ENCODE data around the gene GOLT1A. TPM values are rescaled to one million over a fixed set of nuclear protein-coding genes. Genes with fewer than 3 reads are reported as not detected.

Gene GOLT1A
- total RNA-seq, 4 donors from 2014 or later, result not detected

DNA sequence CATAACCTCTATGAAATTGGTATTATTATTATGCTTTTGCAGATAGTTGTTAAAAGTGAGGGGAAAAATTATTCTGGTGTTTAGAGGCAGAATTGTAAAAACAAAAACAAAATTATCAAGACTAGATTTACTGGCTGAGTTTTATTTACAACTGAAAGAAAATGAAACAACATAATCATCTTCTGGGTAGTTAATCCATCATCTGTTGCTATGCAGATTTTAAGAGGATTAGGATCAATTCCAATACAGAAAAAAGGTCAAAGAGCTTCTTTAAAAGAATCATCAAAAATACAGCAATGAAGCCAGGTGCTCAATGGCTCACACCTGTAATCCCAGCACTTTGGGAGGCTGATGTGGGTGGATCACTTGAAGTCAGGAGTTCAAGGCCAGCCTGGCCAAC is 8.3 kb downstream of the GOLT1A start:
- TF ChIP-seq, protein P1, sequence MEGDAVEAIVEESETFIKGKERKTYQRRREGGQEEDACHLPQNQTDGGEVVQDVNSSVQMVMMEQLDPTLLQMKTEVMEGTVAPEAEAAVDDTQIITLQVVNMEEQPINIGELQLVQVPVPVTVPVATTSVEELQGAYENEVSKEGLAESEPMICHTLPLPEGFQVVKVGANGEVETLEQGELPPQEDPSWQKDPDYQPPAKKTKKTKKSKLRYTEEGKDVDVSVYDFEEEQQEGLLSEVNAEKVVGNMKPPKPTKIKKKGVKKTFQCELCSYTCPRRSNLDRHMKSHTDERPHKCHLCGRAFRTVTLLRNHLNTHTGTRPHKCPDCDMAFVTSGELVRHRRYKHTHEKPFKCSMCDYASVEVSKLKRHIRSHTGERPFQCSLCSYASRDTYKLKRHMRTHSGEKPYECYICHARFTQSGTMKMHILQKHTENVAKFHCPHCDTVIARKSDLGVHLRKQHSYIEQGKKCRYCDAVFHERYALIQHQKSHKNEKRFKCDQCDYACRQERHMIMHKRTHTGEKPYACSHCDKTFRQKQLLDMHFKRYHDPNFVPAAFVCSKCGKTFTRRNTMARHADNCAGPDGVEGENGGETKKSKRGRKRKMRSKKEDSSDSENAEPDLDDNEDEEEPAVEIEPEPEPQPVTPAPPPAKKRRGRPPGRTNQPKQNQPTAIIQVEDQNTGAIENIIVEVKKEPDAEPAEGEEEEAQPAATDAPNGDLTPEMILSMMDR (IDR thresholded peaks at IDR 0.05), result no peak
- ATAC-seq (ENCODE audit: low FRiP score) (no peak), DNase-seq (ENCODE audit: low spot score) (no peak)

DNA sequence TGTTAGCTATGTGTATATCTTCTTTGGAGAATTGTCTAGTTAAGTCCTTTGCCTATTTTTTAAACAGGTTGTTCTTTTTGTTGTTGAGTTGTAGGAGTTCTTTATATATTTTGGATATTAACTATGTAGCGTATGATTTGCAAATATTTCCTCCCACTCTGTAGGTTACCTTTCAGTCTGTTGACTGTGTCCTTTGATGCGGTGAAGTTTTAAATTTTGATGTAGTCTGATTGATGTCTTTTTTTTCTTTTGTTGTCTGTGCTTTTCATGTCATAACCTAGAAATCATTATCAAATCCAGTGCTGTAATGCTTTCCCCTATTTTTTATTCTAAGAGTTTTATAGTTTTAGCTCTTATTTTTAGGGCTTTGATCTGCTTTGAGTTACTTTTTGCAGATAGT is 8.8 kb downstream of the GOLT1A start:
- no peak for ATAC-seq (ENCODE audit: low FRiP score)
- TF ChIP-seq, protein P1 (IDR thresholded peaks at IDR 0.05), result no peak
- no peak for DNase-seq (ENCODE audit: low spot score)

GRCh38 chr1:204203206-204203767 is 10.5 kb downstream of the GOLT1A start:
- ATAC-seq (ENCODE audit: low FRiP score), result no peak
- TF ChIP-seq, protein P1 (IDR thresholded peaks at IDR 0.05), result no peak
- no peak for DNase-seq (ENCODE audit: low spot score)

GRCh38 chr1:204202481-204202880 is 11.3 kb downstream of the GOLT1A start:
- TF ChIP-seq, protein P1 (IDR thresholded peaks at IDR 0.05), result no peak
- ATAC-seq (ENCODE audit: low FRiP score), result no peak

DNA sequence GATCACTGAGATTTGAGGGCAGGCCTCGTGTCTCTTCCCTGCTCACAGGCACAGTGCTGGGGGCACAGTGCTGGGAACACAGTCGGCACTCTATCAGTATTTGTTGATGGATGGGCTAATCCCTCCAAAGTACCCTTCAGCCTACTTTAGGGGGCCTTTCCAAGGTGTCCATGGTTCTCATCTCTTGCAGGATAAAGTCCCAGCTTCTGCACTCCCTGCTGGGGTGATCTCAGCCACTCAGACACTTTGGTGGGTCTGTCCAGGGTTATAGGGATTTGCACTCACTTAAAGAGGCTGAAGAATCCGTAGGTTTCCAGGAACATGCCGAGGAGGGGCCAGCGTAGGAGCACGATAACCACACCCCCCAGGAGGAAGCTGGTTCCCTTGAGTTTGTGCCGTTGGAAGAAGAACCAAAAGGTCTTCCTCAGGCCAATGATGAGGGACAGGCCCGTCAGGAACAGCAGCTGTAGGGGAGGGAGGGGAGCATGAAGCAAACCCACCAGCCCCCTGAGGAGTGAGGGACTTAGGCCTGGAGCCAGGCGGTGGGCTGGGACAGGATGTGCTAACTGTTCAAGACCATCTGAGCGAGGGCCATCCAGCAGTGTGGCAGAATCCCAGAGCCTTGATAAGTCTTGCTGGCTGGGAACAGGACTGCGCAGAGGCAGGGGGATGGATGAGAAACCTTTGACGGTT is 12.3 kb downstream of the GOLT1A start:
- DNase-seq (ENCODE audit: low spot score), result no peak
- TF ChIP-seq, protein P1 (IDR thresholded peaks at IDR 0.05), result no peak
- no peak for ATAC-seq (ENCODE audit: low FRiP score)

More at GRCh38 chr1:204202481-204202880, 11.3 kb downstream of the GOLT1A start:
- no peak for DNase-seq (ENCODE audit: low spot score)

DNA sequence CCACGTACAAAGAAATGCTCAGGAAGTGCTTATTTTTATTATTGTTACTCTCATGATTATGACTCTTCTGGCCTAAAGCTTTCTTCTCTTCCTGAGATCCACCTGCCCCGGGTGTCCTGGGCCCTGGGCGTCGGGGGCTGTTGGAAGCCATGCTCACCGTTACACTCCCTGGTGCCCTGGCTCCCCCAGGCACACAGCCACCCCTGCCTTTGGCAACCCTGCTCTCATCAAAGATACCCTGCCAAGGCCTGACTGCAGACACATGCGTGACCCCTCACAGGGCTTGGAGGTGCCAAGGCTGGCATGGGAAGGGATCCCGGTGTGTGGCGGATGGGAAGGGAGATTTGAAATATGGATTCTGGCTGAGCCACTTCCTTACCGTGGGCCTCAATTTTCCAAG is 14.2 kb downstream of the GOLT1A start:
- ATAC-seq (ENCODE audit: low FRiP score) (no peak), DNase-seq (ENCODE audit: low spot score) (no peak)
- TF ChIP-seq, protein P1 (IDR thresholded peaks at IDR 0.05), result no peak
